Right atrium auricular region (tissue), 2 donors: ENCODE measurements around the gene TTC23L. TPM values are rescaled to one million over a fixed set of nuclear protein-coding genes. Genes with fewer than 3 reads are reported as not detected.

Source experiments
- DNase-seq: peaks from one replicate; pipeline ENCODE4 v3.0.0-alpha.2; 2019; ENCODE audit warnings: low spot score
- H3K27ac ChIP-seq, 2 donors: fragments of 200-600 bp; sonication (generic); 1 replicate in 1 of 2; 2 replicates in 1 of 2; pipeline ENCODE4 v1.5.1; 2016 to 2019
- H3K27me3 ChIP-seq, 2 donors: fragments of 200-600 bp; sonication (generic); one replicate each; pipeline versions ENCODE4 v1.5.1 to v1.6.0; 2017 to 2019
- H3K36me3 ChIP-seq: fragments of 200-600 bp; sonication (generic); one replicate; pipeline ENCODE4 v1.5.1; 2016
- H3K4me1 ChIP-seq, 2 donors: fragments of 200-600 bp; sonication (generic); one replicate each; pipeline versions ENCODE4 v1.5.1 to v1.6.0; 2017 to 2019
- H3K4me3 ChIP-seq, 2 donors: fragments of 200-600 bp; sonication (generic); 1 replicate in 1 of 2; 2 replicates in 1 of 2; pipeline ENCODE4 v1.5.1; 2017 to 2019; ENCODE audit warnings: mild to moderate bottlenecking in 1 of 2, moderate library complexity in 1 of 2
- H3K9me3 ChIP-seq, 2 donors: fragments of 200-600 bp; sonication (generic); one replicate each; pipeline ENCODE4 v1.5.1; 2019
- CTCF ChIP-seq, 2 donors: fragments of 200-600 bp; sonication (generic); IDR thresholded peaks; one replicate each; pipeline ENCODE4 v1.5.1; 2019; ENCODE audit warnings: antibody characterized with exemption in 2 of 2
- total RNA-seq, 2 donors: library from RNA; depleted of rRNA; stranded (reverse); fragments of >200 nt; gene quantifications; one replicate each; pipeline ENCODE4 v1.1.0, GENCODE V29; 2016

TTC23L gene
- total RNA-seq, 2 donors from 2014 or later: 0.28 TPM; not detected in 1

DNA sequence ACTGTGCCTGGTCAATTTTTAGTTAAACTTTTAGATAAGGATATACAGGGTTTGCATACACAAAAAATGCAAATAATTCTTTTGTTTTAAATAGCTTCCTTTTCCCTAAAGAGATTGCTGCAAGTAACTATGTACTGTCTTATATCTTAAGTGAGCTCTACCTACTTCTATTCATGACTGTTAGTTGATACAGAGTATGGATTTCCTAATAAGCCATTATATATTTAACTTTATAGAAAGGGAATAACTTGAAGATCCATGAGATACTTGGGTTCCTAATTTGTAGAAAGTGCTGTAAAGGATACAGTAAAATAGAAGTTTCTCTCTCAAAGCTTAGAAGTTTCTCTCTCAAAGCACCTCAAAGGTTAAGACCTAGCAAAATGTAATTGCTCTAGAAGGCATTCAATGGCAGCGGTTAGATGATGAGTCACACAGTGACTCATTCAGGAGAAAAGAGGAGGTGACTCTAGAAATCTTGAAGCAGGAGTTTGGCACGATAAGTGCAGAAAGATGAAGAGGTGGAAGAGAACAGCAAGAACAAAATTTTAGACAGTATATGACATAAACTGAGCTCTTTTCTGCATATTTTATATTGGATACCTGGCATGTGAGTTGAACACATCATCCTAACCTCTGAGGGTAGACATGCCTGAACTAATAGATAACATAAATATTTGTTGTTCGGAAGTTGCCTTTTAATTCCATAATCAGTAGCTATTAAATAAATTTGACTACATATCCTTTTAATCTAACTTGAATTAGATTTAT, 84.9 kb downstream of the TTC23L start:
- Histone ChIP-seq H3K27me3 (no peaks in the 10 kb centered on the region), H3K9me3 (no peaks in the 10 kb centered on the region), H3K4me3 (no peak overlapping the region), H3K4me1 (peaks cover 0 to 11% of the 10 kb centered on the region in 2 donors), H3K36me3 (peaks cover 62% of the 10 kb centered on the region), H3K27ac (peak overlapping the region; percentile 20 to 67)
- DNase-seq: no peak
- TF ChIP-seq CTCF (IDR thresholded peaks at IDR 0.05): no peak

- peaks cover 58% of the 10 kb centered on the region for H3K36me3 ChIP-seq
- no peaks in the 10 kb centered on the region for H3K9me3 ChIP-seq
- no peak overlapping the region for H3K4me3 ChIP-seq
- no peaks in the 10 kb centered on the region for H3K27me3 ChIP-seq
- peaks cover 0 to 12% of the 10 kb centered on the region in 2 donors for H3K4me1 ChIP-seq
- peak overlapping the region; percentile 20 to 67 for H3K27ac ChIP-seq
- no peak for DNase-seq
- no peak for TF ChIP-seq CTCF (IDR thresholded peaks at IDR 0.05)
Observed at GRCh38 chr5:34924462-34924765, 85.5 kb downstream of the TTC23L start.

DNA sequence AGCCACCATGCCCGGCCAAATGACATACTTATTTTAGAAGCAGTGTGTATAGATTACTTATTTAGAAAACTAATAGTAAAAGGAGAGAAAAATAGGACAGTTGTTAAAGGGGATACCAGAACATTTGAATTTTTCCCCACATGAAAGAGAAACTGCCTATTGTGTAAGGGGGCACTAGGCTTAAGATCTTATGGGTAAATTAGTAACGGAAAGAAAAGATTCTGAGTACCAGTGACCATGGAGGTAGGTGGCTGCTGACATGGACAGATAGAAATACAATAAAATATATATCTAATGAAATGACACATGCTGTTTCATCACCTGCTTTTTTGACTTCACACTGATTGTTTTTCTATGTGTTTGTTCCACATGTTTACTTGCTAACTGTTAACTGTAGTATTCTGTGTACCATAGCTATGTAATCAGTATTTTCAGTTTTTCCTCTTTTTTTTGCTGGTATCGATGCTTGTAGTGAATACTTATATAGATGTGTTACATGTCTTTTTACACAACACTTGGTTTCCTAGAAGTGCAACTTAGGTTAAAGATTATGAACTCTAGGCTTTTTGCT, 87.4 kb downstream of the TTC23L start:
- no peak overlapping the region for H3K27ac ChIP-seq
- no peaks in the 10 kb centered on the region for H3K9me3 ChIP-seq
- no peaks in the 10 kb centered on the region for H3K27me3 ChIP-seq
- DNase-seq: no peak
- peaks cover 43% of the 10 kb centered on the region for H3K36me3 ChIP-seq
- peaks cover 0 to 24% of the 10 kb centered on the region in 2 donors for H3K4me1 ChIP-seq
- H3K4me3 ChIP-seq: no peak overlapping the region
- no peak for TF ChIP-seq CTCF (IDR thresholded peaks at IDR 0.05)

DNA sequence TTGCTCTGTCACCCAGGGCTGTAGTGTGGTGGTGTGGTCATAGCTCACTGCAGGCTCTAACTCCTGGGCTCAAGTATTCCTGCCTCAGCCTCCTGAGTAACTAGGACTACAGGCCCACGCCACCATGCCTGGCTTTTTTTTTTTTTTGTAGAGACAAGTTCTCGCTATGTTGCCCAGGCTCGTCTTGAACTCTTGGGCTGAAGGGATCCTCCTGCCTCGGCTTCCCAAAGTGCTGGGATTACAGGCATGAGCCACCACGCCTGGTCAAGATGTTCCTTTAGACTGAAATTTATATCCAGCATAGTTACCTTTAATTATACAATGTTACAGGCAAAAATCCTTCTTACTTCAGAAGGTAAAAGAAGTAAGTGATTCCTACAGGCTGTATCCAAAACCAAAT, 88.8 kb downstream of the TTC23L start:
- peaks cover 34% of the 10 kb centered on the region for H3K36me3 ChIP-seq
- H3K27me3 ChIP-seq: no peaks in the 10 kb centered on the region
- DNase-seq: no peak
- H3K9me3 ChIP-seq: no peaks in the 10 kb centered on the region
- H3K4me3 ChIP-seq: no peak overlapping the region
- no peak for TF ChIP-seq CTCF (IDR thresholded peaks at IDR 0.05)
- no peak overlapping the region for H3K27ac ChIP-seq
- peaks cover 0 to 27% of the 10 kb centered on the region in 2 donors for H3K4me1 ChIP-seq

DNA sequence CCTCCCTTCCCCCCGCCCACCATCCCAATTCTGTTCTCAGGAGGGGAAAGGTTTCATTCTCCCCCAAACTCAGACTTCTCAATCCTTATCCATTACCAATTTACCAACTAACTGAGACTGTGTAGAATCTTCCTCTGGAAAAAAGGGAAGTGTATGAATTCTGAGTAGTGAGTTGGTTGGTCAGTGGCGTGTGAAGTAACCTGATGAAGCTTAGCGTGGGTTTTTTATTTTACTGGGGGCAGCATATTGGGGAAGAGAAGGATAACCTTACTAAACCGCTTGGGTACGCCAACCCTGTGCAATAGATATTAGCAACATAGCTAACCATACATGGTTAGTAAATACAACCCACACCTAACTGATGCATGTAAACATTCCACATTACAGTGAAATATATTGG, 89.3 kb downstream of the TTC23L start:
- TF ChIP-seq CTCF (IDR thresholded peaks at IDR 0.05): no peak
- H3K4me1 ChIP-seq: peaks cover 0 to 27% of the 10 kb centered on the region in 2 donors
- H3K27me3 ChIP-seq: no peaks in the 10 kb centered on the region
- no peak overlapping the region for H3K27ac ChIP-seq
- no peak overlapping the region for H3K4me3 ChIP-seq
- no peak for DNase-seq
- no peaks in the 10 kb centered on the region for H3K9me3 ChIP-seq
- peaks cover 29% of the 10 kb centered on the region for H3K36me3 ChIP-seq
